GM12878 (cell line): ENCODE data around the gene ATXN1.

Source experiments
- CTCF ChIP-seq, 3 experiments: IDR thresholded peaks in 2 of 3; conservative IDR thresholded peaks in 1 of 3; 2 replicates each; pipeline ENCODE4 v1.5.1; 2011; ENCODE audit warnings: low read depth in 3 of 3, low read length in 3 of 3, mild to moderate bottlenecking in 3 of 3, control low read depth in 2 of 3, moderate library complexity in 2 of 3, inconsistent platforms in 1 of 3, mixed read lengths in 1 of 3; ENCODE audit not compliant: control insufficient read depth in 2 of 3, insufficient read depth in 1 of 3; ENCODE audit errors: extremely low read depth in 1 of 3
- GATAD2B ChIP-seq: fragments of 450-650 bp; conservative IDR thresholded peaks from 2 replicates; pipeline ENCODE4 v1.6.1; 2017; ENCODE audit warnings: low read depth, mild to moderate bottlenecking, moderate library complexity
- POLR2A ChIP-seq: IDR thresholded peaks from 2 replicates; pipeline ENCODE4 v1.6.1; 2011; ENCODE audit warnings: low read depth, mild to moderate bottlenecking, low read length
- ZNF207 ChIP-seq: fragments of 450-650 bp; IDR thresholded peaks from 2 replicates; pipeline ENCODE4 v1.6.1; 2014; ENCODE audit warnings: antibody characterized with exemption, mild to moderate bottlenecking, borderline replicate concordance

GRCh38 chr6:16473184-16473907 is 287.9 kb downstream of the ATXN1 start:
- TF ChIP-seq CTCF (IDR thresholded peaks at IDR 0.05 in 2 of 3, conservative IDR thresholded peaks at IDR 0.05 in 1 of 3; ENCODE audit: control insufficient read depth in 2 of 3, extremely low read depth in 1 of 3, insufficient read depth in 1 of 3, low read depth in 3 of 3, low read length in 3 of 3) (no peak), GATAD2B (no peak), POLR2A (no peak), ZNF207 (peak; percentile 27; the same call in 1 of the 2 replicates)
